ENCODE data around the gene PGAM5. TPM values are rescaled to one million over a fixed set of nuclear protein-coding genes. Genes with fewer than 3 reads are reported as not detected.

PGAM5 gene
- total RNA-seq, 3 donors from 2014 or later: 25.5 to 38.9 (median 30.9) TPM

DNA sequence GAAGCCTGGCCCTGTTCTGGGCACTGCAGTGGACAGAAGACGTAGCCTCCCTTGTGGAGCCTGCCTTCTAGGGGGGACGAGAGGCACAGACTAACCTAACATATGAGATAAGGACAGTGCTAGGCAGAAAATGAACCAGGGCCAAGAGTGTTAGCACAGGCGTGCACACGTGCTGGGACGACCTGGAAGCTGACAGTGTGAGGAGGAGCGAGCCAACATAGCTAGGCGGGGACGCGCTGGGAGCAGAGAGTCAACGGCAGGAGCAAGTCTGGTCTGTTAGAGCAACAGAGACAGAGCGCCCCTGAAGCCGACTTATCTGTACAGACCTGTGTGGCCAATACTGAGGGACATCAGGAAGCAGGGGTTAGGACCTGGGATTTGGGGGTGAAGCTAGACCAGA, 15.2 kb upstream of the PGAM5 start:
- Histone ChIP-seq H3K4me1 (ENCODE audit: low read depth) (no peaks in the 10 kb centered on the region), H3K4me3 (no peak overlapping the region), H3K9me3 (no peaks in the 10 kb centered on the region), H3K36me3 (ENCODE audit: low read depth) (no peaks in the 10 kb centered on the region)
- TF ChIP-seq, protein P1, sequence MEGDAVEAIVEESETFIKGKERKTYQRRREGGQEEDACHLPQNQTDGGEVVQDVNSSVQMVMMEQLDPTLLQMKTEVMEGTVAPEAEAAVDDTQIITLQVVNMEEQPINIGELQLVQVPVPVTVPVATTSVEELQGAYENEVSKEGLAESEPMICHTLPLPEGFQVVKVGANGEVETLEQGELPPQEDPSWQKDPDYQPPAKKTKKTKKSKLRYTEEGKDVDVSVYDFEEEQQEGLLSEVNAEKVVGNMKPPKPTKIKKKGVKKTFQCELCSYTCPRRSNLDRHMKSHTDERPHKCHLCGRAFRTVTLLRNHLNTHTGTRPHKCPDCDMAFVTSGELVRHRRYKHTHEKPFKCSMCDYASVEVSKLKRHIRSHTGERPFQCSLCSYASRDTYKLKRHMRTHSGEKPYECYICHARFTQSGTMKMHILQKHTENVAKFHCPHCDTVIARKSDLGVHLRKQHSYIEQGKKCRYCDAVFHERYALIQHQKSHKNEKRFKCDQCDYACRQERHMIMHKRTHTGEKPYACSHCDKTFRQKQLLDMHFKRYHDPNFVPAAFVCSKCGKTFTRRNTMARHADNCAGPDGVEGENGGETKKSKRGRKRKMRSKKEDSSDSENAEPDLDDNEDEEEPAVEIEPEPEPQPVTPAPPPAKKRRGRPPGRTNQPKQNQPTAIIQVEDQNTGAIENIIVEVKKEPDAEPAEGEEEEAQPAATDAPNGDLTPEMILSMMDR (IDR thresholded peaks at IDR 0.05): no peak
- DNase-seq (no peak), ATAC-seq (no peak)
- intact Hi-C loops (cut with DNase I, micrococcal nuclease): no loop called here

- Histone ChIP-seq H3K4me3 (no peak overlapping the region), H3K9me3 (no peaks in the 10 kb centered on the region), H3K36me3 (ENCODE audit: low read depth) (no peaks in the 10 kb centered on the region), H3K4me1 (ENCODE audit: low read depth) (no peaks in the 10 kb centered on the region)
- ATAC-seq (no peak), DNase-seq (no peak)
- intact Hi-C loops (cut with DNase I, micrococcal nuclease): no loop called here
- TF ChIP-seq, protein P1 (IDR thresholded peaks at IDR 0.05): no peak
These were observed 12.3 kb upstream of the PGAM5 start for GRCh38 chr12:132698341-132698740.

GRCh38 chr12:132700212-132700822, 10.3 kb upstream of the PGAM5 start:
- TF ChIP-seq, protein P1 (IDR thresholded peaks at IDR 0.05): no peak
- intact Hi-C loops (cut with DNase I, micrococcal nuclease): no loop called here
- Histone ChIP-seq H3K9me3 (no peaks in the 10 kb centered on the region), H3K4me3 (no peak overlapping the region), H3K36me3 (ENCODE audit: low read depth) (no peaks in the 10 kb centered on the region), H3K4me1 (ENCODE audit: low read depth) (no peaks in the 10 kb centered on the region)
- ATAC-seq (no peak), DNase-seq (no peak)

- intact Hi-C loops (cut with DNase I, micrococcal nuclease): no loop called here
- ATAC-seq: no peak
These were observed 8.0 kb upstream of the PGAM5 start for GRCh38 chr12:132702640-132703039.

GRCh38 chr12:132703641-132704040, 7.0 kb upstream of the PGAM5 start:
- ATAC-seq: no peak
- no peaks in the 10 kb centered on the region for H3K9me3 ChIP-seq
- TF ChIP-seq, protein P1 (IDR thresholded peaks at IDR 0.05): no peak
- intact Hi-C loops (cut with DNase I, micrococcal nuclease): no loop called here
- no peak for DNase-seq
- H3K36me3 ChIP-seq (ENCODE audit: low read depth): no peaks in the 10 kb centered on the region
- no peak overlapping the region for H3K4me3 ChIP-seq
- H3K4me1 ChIP-seq (ENCODE audit: low read depth): no peaks in the 10 kb centered on the region

More at GRCh38 chr12:132702640-132703039, 8.0 kb upstream of the PGAM5 start:
- Histone ChIP-seq H3K4me3 (no peak overlapping the region), H3K36me3 (ENCODE audit: low read depth) (no peaks in the 10 kb centered on the region), H3K4me1 (ENCODE audit: low read depth) (no peaks in the 10 kb centered on the region), H3K9me3 (no peaks in the 10 kb centered on the region)
- DNase-seq: no peak
- TF ChIP-seq, protein P1 (IDR thresholded peaks at IDR 0.05): no peak

GRCh38 chr12:132707241-132707640, 3.4 kb upstream of the PGAM5 start:
- H3K4me3 ChIP-seq: no peak overlapping the region
- ATAC-seq: no peak
- DNase-seq: no peak
- intact Hi-C loops (cut with DNase I, micrococcal nuclease): no loop called here
- peaks cover 14% of the 10 kb centered on the region for H3K4me1 ChIP-seq (ENCODE audit: low read depth)
- no peaks in the 10 kb centered on the region for H3K36me3 ChIP-seq (ENCODE audit: low read depth)
- H3K9me3 ChIP-seq: no peaks in the 10 kb centered on the region
- TF ChIP-seq, protein P1 (IDR thresholded peaks at IDR 0.05): no peak

Data from mucosa of descending colon (tissue), 3 donors.